ENCODE measurements around the gene COX6A1. TPM values are rescaled to one million over a fixed set of nuclear protein-coding genes. Genes with fewer than 3 reads are reported as not detected.

COX6A1 gene
- total and polyA plus RNA-seq, 2 donors (not counting 3 experiments of a cell fraction or from before 2014, with no cell fraction given), result 299 to 1,327 TPM

DNA sequence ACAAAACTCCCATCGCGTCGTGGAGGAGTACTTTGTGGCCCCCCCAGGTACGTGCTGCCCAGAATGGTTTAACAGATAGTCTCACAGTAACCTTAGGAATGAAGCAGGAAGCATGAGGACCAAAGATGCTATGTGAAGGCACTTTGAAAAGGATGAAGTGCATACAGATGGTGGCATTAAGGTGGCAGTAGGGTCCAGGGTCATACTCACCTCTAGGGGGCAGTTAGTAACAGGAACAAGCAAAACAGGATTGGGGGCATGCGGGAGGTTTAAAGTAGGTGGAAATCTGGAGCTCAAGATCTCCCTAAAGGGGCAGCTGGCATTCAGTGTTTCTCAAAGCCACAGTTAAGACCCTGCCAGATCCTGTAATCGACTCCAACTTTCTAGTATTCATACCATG, 19.2 kb downstream of the COX6A1 start:
- Histone ChIP-seq H4K20me1 (replicated peaks; ENCODE audit: control insufficient read depth, extremely low read depth, insufficient read depth, low read length) (peaks cover 4% of the 10 kb centered on the region), H3K9me3 (replicated peaks; ENCODE audit: control insufficient read depth, insufficient read depth, low read length) (no peaks in the 10 kb centered on the region), H2AFZ (ENCODE audit: low read depth, low read length) (no peak overlapping the region), H3K4me1 (ENCODE audit: control insufficient read depth, extremely low read depth, insufficient read depth, low read length) (no peaks in the 10 kb centered on the region), H3K9ac (replicated peaks; ENCODE audit: extremely low read depth, insufficient read depth, low read length) (no peak overlapping the region), H3K4me2 (ENCODE audit: insufficient read depth, low read length) (no peak overlapping the region), H3K4me3 (replicated peaks in 1 of 3; ENCODE audit: insufficient read depth in 1 of 3, low read depth in 1 of 3, low read length in 3 of 3) (no peak overlapping the region), H3K27me3 (ENCODE audit: control insufficient read depth in 2 of 2, insufficient read depth in 2 of 2, low read length in 2 of 2) (no peaks in the 10 kb centered on the region), H3K27ac (ENCODE audit: insufficient read depth, low read depth, low read length) (no peak overlapping the region), H3K9me1 (replicated peaks; ENCODE audit: control insufficient read depth, extremely low read depth, insufficient read depth, low read length) (no peaks in the 10 kb centered on the region), H3K36me3 (ENCODE audit: control insufficient read depth in 2 of 2, extremely low read depth in 1 of 2, insufficient read depth in 2 of 2, low read length in 2 of 2) (peaks cover 9 to 32% of the 10 kb centered on the region in 2 experiments), H3K79me2 (ENCODE audit: control insufficient read depth, insufficient read depth, low read length) (peaks cover 2% of the 10 kb centered on the region)
- CTCF ChIA-PET, result interaction anchor here (0.7 to 1.7 kb wide), 6 partner anchors 10 to 233 kb away, joined by 3 to 10 read pairs (median 4); no protein-coding TSS in a partner anchor
- dilution Hi-C loops (cut with MboI; ENCODE audit: extremely low pct_ligation_motif_present, low sequenced_read_pairs), result no loop called here
- intact Hi-C loops (cut with micrococcal nuclease), result no loop called here
- DNase-seq (ENCODE audit: low read depth, low spot score) (no peak), FAIRE-seq (no peak)
- TF ChIP-seq, protein P1, sequence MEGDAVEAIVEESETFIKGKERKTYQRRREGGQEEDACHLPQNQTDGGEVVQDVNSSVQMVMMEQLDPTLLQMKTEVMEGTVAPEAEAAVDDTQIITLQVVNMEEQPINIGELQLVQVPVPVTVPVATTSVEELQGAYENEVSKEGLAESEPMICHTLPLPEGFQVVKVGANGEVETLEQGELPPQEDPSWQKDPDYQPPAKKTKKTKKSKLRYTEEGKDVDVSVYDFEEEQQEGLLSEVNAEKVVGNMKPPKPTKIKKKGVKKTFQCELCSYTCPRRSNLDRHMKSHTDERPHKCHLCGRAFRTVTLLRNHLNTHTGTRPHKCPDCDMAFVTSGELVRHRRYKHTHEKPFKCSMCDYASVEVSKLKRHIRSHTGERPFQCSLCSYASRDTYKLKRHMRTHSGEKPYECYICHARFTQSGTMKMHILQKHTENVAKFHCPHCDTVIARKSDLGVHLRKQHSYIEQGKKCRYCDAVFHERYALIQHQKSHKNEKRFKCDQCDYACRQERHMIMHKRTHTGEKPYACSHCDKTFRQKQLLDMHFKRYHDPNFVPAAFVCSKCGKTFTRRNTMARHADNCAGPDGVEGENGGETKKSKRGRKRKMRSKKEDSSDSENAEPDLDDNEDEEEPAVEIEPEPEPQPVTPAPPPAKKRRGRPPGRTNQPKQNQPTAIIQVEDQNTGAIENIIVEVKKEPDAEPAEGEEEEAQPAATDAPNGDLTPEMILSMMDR (IDR thresholded peaks at IDR 0.05; ENCODE audit: extremely low read depth in 1 of 2, insufficient read depth in 1 of 2, low read depth in 1 of 2, low read length in 2 of 2), result peak in 1 of 2 donors; percentile 32
- TF ChIP-seq JUN (IDR thresholded peaks at IDR 0.05; ENCODE audit: borderline replicate concordance, insufficient read depth, insufficient read length, low read depth) (no peak), POLR2A (IDR thresholded peaks at IDR 0.05; ENCODE audit: low read depth, low read length) (no peak), GATA2 (IDR thresholded peaks at IDR 0.05; ENCODE audit: insufficient read depth, insufficient read length, low read depth, low read length) (no peak)
- BruUV-seq (replicated peaks), result no TSS peak
- POLR2A ChIA-PET, result interaction anchor here (0.6 to 0.7 kb wide), 2 partner anchors 8 to 105 kb away, joined by 5 to 10 read pairs; no protein-coding TSS in a partner anchor

DNA sequence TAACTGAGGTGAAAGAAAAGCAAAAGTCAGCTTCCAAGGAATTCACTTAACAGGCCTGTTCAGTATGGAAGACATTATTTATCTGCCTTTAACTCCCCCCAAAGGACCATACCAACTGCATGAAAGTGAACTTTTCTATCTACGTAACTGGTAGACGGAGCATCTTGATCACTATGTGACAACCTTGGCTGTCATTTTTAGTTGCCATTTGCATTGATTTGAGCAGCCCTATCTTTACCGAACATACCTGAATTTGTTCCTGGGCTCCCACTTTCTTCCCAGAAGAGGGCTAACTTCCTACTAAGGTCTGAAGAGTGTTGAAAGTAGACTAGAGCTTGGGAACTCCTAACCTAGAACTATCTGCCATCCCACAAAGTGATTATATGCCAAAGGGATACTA, 22.2 kb downstream of the COX6A1 start:
- BruUV-seq (replicated peaks), result no TSS peak
- intact Hi-C loops (cut with micrococcal nuclease) (no loop called here), dilution Hi-C loops (cut with MboI; ENCODE audit: extremely low pct_ligation_motif_present, low sequenced_read_pairs) (no loop called here)
- Histone ChIP-seq H3K4me2 (ENCODE audit: insufficient read depth, low read length) (no peak overlapping the region), H3K9me1 (replicated peaks; ENCODE audit: control insufficient read depth, extremely low read depth, insufficient read depth, low read length) (no peaks in the 10 kb centered on the region), H3K79me2 (ENCODE audit: control insufficient read depth, insufficient read depth, low read length) (peaks cover 15% of the 10 kb centered on the region), H3K27me3 (ENCODE audit: control insufficient read depth in 2 of 2, insufficient read depth in 2 of 2, low read length in 2 of 2) (no peaks in the 10 kb centered on the region), H3K9me3 (replicated peaks; ENCODE audit: control insufficient read depth, insufficient read depth, low read length) (no peaks in the 10 kb centered on the region), H3K4me3 (replicated peaks in 1 of 3; ENCODE audit: insufficient read depth in 1 of 3, low read depth in 1 of 3, low read length in 3 of 3) (no peak overlapping the region), H2AFZ (ENCODE audit: low read depth, low read length) (no peak overlapping the region), H3K9ac (replicated peaks; ENCODE audit: extremely low read depth, insufficient read depth, low read length) (no peak overlapping the region), H4K20me1 (replicated peaks; ENCODE audit: control insufficient read depth, extremely low read depth, insufficient read depth, low read length) (no peaks in the 10 kb centered on the region), H3K36me3 (ENCODE audit: control insufficient read depth in 2 of 2, extremely low read depth in 1 of 2, insufficient read depth in 2 of 2, low read length in 2 of 2) (peaks cover 35 to 50% of the 10 kb centered on the region in 2 experiments), H3K27ac (ENCODE audit: insufficient read depth, low read depth, low read length) (no peak overlapping the region), H3K4me1 (ENCODE audit: control insufficient read depth, extremely low read depth, insufficient read depth, low read length) (no peaks in the 10 kb centered on the region)
- DNase-seq (ENCODE audit: low read depth, low spot score), result no peak
- CTCF ChIA-PET, result no interaction called here
- POLR2A ChIA-PET, result interaction anchor here (0.7 kb wide), 1 partner anchor 125 kb away, joined by 6 read pairs; no protein-coding TSS in a partner anchor
- TF ChIP-seq FOS (IDR thresholded peaks at IDR 0.05; ENCODE audit: borderline replicate concordance, insufficient read depth, low read length), result no peak
- no peak for TF ChIP-seq POLR2AphosphoS5 (IDR thresholded peaks at IDR 0.05; ENCODE audit: insufficient read depth, low read depth, low read length)
- no peak for TF ChIP-seq GATA2 (IDR thresholded peaks at IDR 0.05; ENCODE audit: insufficient read depth, insufficient read length, low read depth, low read length)
- no peak for TF ChIP-seq EZH2 (IDR thresholded peaks at IDR 0.05; ENCODE audit: borderline replicate concordance, low read depth, low read length, severe bottlenecking)
- TF ChIP-seq POLR2A (IDR thresholded peaks at IDR 0.05; ENCODE audit: low read depth, low read length), result no peak
- TF ChIP-seq JUN (IDR thresholded peaks at IDR 0.05; ENCODE audit: borderline replicate concordance, insufficient read depth, insufficient read length, low read depth), result no peak
- TF ChIP-seq, protein P2, sequence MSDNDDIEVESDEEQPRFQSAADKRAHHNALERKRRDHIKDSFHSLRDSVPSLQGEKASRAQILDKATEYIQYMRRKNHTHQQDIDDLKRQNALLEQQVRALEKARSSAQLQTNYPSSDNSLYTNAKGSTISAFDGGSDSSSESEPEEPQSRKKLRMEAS (IDR thresholded peaks at IDR 0.05; ENCODE audit: insufficient read depth, insufficient read length), result no peak
- no peak for TF ChIP-seq MYC (IDR thresholded peaks at IDR 0.05; ENCODE audit: low read depth, low read length)
- TF ChIP-seq, protein P1 (IDR thresholded peaks at IDR 0.05; ENCODE audit: extremely low read depth in 1 of 2, insufficient read depth in 1 of 2, low read depth in 1 of 2, low read length in 2 of 2), result no peak
- FAIRE-seq, result peak; percentile 21
